SK-N-DZ (cell line): Measurements from ENCODE around the gene IL7R.

Source experiments
- DNase-seq: peaks from one replicate; pipeline ENCODE4 v3.0.0-alpha.2; 2015; ENCODE audit warnings: low spot score
- small RNA-seq, 2 experiments: library from RNA; depleted of rRNA; stranded (forward); fragments of <200 nt; gene quantifications; one replicate each; pipeline ENCODE3, GENCODE V24; 2014

Gene IL7R

GRCh38 chr5:35904443-35905132 lies 47.9 kb downstream of the IL7R start:
- DNase-seq = no peak

GRCh38 chr5:35908228-35908627 lies 51.5 kb downstream of the IL7R start:
- DNase-seq = no peak

GRCh38 chr5:35908814-35909213 lies 52.1 kb downstream of the IL7R start:
- DNase-seq = peak; percentile 28

- no peak for DNase-seq
Measured at GRCh38 chr5:35919191-35919590, 62.5 kb downstream of the IL7R start.

- no peak for DNase-seq
Measured at GRCh38 chr5:35920890-35921289, 64.2 kb downstream of the IL7R start.

- no peak for DNase-seq
Measured at GRCh38 chr5:35921930-35922329, 65.2 kb downstream of the IL7R start.

GRCh38 chr5:35922468-35922867 lies 65.8 kb downstream of the IL7R start:
- DNase-seq = no peak

- no peak for DNase-seq
Measured at GRCh38 chr5:35924122-35924949, 67.6 kb downstream of the IL7R start.

- DNase-seq = peak; percentile 51
Measured at GRCh38 chr5:35924950-35925722, 68.4 kb downstream of the IL7R start.

GRCh38 chr5:35926389-35927051 lies 69.8 kb downstream of the IL7R start:
- peak; percentile 57 for DNase-seq

Small RNA genes within 50 kb of the gene (small RNA-seq; reads per million reads assigned to genes)
- gene AC112204.1 = 0 reads per million in 2 experiments
